ENCODE data around the gene ATG7. TPM values are rescaled to one million over a fixed set of nuclear protein-coding genes. Genes with fewer than 3 reads are reported as not detected.
A peak's percentile ranks its signal among the peaks of the same experiment; 100 is the strongest.

Gene ATG7
- total RNA-seq, 4 donors from 2014 or later, result 20.6 to 50.4 (median 39.9) TPM

DNA sequence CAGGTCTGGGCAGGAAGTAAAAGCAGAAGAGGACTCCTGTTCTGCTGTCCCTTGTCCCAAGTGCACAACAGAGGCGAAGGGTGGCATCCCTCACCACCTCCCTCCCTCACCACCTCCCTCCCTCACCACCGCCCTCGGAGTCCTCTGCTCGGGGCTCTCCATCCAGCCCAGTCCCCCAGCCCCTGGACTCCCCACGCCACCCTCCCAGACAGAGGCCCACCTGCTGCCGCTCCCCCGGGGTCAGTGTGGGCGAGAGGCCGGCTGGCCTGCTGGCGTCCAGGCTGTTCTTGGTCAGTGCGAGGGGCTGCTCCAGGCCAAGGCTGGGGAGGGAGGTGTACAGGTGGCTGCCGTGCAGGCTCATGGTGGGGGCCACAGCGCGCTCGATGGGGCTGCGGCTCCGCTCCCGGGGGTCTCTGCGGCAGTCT lies 292.4 kb downstream of the ATG7 start:
- peaks cover 55 to 90% (median 83%) of the 10 kb centered on the region in 4 donors for H3K4me1 ChIP-seq
- peak overlapping the region in 1 of 4 donors; percentile 9 for H3K27ac ChIP-seq (replicated peaks in 1 of 4)
- no peak overlapping the region for H3K4me3 ChIP-seq
- H3K9me3 ChIP-seq, result no peaks in the 10 kb centered on the region
- no peaks in the 10 kb centered on the region for H3K27me3 ChIP-seq
- WGBS, result 95% methylated on average over 14 of the region's 19 CpGs
- TF ChIP-seq, protein P1, sequence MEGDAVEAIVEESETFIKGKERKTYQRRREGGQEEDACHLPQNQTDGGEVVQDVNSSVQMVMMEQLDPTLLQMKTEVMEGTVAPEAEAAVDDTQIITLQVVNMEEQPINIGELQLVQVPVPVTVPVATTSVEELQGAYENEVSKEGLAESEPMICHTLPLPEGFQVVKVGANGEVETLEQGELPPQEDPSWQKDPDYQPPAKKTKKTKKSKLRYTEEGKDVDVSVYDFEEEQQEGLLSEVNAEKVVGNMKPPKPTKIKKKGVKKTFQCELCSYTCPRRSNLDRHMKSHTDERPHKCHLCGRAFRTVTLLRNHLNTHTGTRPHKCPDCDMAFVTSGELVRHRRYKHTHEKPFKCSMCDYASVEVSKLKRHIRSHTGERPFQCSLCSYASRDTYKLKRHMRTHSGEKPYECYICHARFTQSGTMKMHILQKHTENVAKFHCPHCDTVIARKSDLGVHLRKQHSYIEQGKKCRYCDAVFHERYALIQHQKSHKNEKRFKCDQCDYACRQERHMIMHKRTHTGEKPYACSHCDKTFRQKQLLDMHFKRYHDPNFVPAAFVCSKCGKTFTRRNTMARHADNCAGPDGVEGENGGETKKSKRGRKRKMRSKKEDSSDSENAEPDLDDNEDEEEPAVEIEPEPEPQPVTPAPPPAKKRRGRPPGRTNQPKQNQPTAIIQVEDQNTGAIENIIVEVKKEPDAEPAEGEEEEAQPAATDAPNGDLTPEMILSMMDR (IDR thresholded peaks at IDR 0.05), result no peak
- TF ChIP-seq EP300 (IDR thresholded peaks at IDR 0.05) (no peak), POLR2AphosphoS5 (IDR thresholded peaks at IDR 0.05) (no peak), POLR2A (IDR thresholded peaks at IDR 0.05; ENCODE audit: low read depth) (no peak)
- intact Hi-C loops (cut with DNase I), result no loop called here
- DNase-seq (ENCODE audit: extremely low spot score), result no peak
- H3K36me3 ChIP-seq, result peaks cover 0 to 52% (median 43%) of the 10 kb centered on the region in 4 donors

DNA sequence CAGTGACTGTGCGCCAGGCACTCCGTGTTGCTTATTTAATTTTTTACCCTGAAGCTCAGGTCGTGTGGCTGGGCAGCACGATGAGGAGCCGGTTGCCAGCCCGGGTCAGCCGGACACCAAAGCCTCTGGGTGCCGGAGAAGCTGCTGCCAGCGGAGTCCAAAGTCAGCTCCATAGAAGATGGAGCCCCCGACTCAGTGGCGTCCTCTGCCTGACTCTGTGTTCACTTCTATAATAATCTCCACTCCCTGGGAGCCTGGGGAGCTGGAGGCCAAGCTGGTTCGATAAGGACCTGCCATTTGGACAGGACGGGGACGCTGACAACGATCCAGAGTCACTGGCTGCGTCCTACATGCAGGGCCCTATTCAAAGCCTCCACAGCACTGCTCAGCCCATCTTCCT lies 292.9 kb downstream of the ATG7 start:
- H3K27me3 ChIP-seq, result no peaks in the 10 kb centered on the region
- no peak overlapping the region for H3K4me3 ChIP-seq
- H3K4me1 ChIP-seq, result peaks cover 55 to 90% (median 83%) of the 10 kb centered on the region in 4 donors
- peaks cover 0 to 50% (median 42%) of the 10 kb centered on the region in 4 donors for H3K36me3 ChIP-seq
- WGBS, result 83% methylated on average over 9 of the region's 16 CpGs
- H3K27ac ChIP-seq (replicated peaks in 1 of 4), result peak overlapping the region in 1 of 4 donors; percentile 9
- H3K9me3 ChIP-seq, result no peaks in the 10 kb centered on the region
- no peak for TF ChIP-seq EP300 (IDR thresholded peaks at IDR 0.05)
- no peak for TF ChIP-seq POLR2A (IDR thresholded peaks at IDR 0.05; ENCODE audit: low read depth)
- TF ChIP-seq, protein P1 (IDR thresholded peaks at IDR 0.05), result no peak
- no peak for TF ChIP-seq POLR2AphosphoS5 (IDR thresholded peaks at IDR 0.05)
- intact Hi-C loops (cut with DNase I), result no loop called here
- DNase-seq (ENCODE audit: extremely low spot score), result no peak

DNA sequence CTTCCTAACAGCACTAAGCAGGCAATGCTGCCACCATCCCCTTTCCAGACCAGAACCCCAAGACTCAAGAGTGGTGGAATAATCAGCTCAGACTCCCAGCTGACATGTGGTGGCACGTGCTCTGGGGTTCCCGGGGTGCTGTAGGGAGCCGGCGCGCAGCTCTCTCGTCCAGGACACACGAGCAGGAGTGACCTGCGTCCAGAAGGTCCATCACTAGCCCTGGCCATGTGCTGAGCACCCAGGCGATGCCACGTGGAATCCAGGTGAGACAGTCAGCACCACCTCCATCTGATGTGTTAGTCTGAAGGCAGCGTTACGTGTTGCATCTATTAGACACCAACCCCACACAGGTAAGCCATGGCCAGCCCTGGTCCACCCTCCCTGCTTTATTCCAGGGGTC lies 293.3 kb downstream of the ATG7 start:
- WGBS, result 96% methylated on average over 12 of the region's 12 CpGs
- intact Hi-C loops (cut with DNase I), result no loop called here
- Histone ChIP-seq H3K9me3 (no peaks in the 10 kb centered on the region), H3K27me3 (no peaks in the 10 kb centered on the region), H3K27ac (replicated peaks in 1 of 4) (no peak overlapping the region), H3K4me1 (peaks cover 55 to 90% (median 83%) of the 10 kb centered on the region in 4 donors), H3K36me3 (peaks cover 0 to 50% (median 42%) of the 10 kb centered on the region in 4 donors), H3K4me3 (no peak overlapping the region)
- no peak for TF ChIP-seq POLR2AphosphoS5 (IDR thresholded peaks at IDR 0.05)
- no peak for TF ChIP-seq POLR2A (IDR thresholded peaks at IDR 0.05; ENCODE audit: low read depth)
- TF ChIP-seq, protein P1 (IDR thresholded peaks at IDR 0.05), result no peak
- no peak for TF ChIP-seq EP300 (IDR thresholded peaks at IDR 0.05)
- DNase-seq (ENCODE audit: extremely low spot score), result no peak

DNA sequence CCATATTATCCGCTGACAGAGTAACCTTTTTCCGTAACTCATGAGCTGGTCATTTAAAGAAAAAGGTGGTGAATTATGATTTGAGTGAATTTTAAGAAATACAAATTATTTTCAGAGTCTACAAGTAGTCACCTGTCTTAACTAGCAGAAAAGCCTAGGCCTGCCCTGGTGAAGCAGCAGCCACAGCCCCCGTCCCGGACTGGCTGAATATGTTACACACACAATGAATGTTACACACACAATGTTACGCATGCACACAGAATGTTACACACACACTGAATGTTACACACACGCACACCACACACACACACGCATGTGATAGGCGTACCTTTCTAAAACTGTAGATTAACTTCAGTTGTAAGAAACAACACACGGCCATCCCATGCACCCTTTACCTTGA lies 293.7 kb downstream of the ATG7 start:
- WGBS, result 96% methylated on average over 9 of the region's 9 CpGs
- no peaks in the 10 kb centered on the region for H3K9me3 ChIP-seq
- no peak overlapping the region for H3K27ac ChIP-seq (replicated peaks in 1 of 4)
- no peaks in the 10 kb centered on the region for H3K27me3 ChIP-seq
- H3K4me3 ChIP-seq, result no peak overlapping the region
- DNase-seq (ENCODE audit: extremely low spot score), result no peak
- H3K4me1 ChIP-seq, result peaks cover 55 to 90% (median 83%) of the 10 kb centered on the region in 4 donors
- H3K36me3 ChIP-seq, result peaks cover 0 to 50% (median 42%) of the 10 kb centered on the region in 4 donors
- TF ChIP-seq POLR2AphosphoS5 (IDR thresholded peaks at IDR 0.05) (no peak), POLR2A (IDR thresholded peaks at IDR 0.05; ENCODE audit: low read depth) (no peak), EP300 (IDR thresholded peaks at IDR 0.05) (no peak)
- TF ChIP-seq, protein P1 (IDR thresholded peaks at IDR 0.05), result no peak
- intact Hi-C loops (cut with DNase I), result no loop called here

DNA sequence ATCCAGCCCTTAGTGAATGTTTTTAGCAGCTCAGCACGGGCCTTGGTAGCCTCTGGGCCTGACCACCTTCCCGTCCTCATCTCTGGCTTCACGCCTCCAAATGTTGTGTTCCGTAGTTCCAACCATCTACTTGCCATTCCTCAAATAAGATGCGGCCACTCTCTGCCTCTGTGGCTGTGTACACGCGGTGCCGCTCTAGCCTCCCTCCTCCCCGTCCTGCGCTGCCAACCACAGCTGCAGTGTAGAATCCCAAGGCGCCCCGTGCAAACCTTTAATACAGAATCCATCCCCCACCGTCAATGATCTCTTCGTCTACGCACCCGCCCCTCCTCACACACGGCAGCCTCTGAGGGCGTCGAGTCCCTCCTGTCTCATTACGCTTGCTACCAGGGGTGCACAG lies 294.3 kb downstream of the ATG7 start:
- TF ChIP-seq POLR2A (IDR thresholded peaks at IDR 0.05; ENCODE audit: low read depth) (no peak), EP300 (IDR thresholded peaks at IDR 0.05) (no peak), POLR2AphosphoS5 (IDR thresholded peaks at IDR 0.05) (no peak)
- TF ChIP-seq, protein P1 (IDR thresholded peaks at IDR 0.05), result no peak
- Histone ChIP-seq H3K36me3 (peaks cover 0 to 50% (median 42%) of the 10 kb centered on the region in 4 donors), H3K4me1 (peaks cover 55 to 89% (median 82%) of the 10 kb centered on the region in 4 donors), H3K4me3 (no peak overlapping the region), H3K9me3 (no peaks in the 10 kb centered on the region), H3K27ac (replicated peaks in 1 of 4) (peak overlapping the region in 1 of 4 donors; percentile 89), H3K27me3 (no peaks in the 10 kb centered on the region)
- intact Hi-C loops (cut with DNase I), result no loop called here
- no peak for DNase-seq (ENCODE audit: extremely low spot score)
- WGBS, result 93% methylated on average over 20 of the region's 20 CpGs
